Right lobe of liver (tissue), 4 donors: ENCODE measurements around the gene UBE3D.

Experiments
- CTCF ChIP-seq, 4 donors: fragments of 200-600 bp in 3 of 4; fragments of 450-650 bp in 1 of 4; IDR thresholded peaks; one replicate each; pipeline versions ENCODE4 v1.5.1 to v1.8.0; 2016 to 2022; ENCODE audit warnings: antibody characterized with exemption in 4 of 4, mild to moderate bottlenecking in 2 of 4
- POLR2A ChIP-seq: fragments of 450-650 bp; IDR thresholded peaks from one replicate; pipeline ENCODE4 v1.6.1; 2017; ENCODE audit warnings: antibody characterized with exemption, mild to moderate bottlenecking
- donor health status: DM: no; HTN: no; CAD: no.
- donor health status: DM: no; HTN: no; CAD: no.
- donor health status: DM: no; HTN: yes; CAD: no.

GRCh38 chr6:83068616-83069015 is 3.0 kb upstream of the UBE3D start:
- TF ChIP-seq CTCF (IDR thresholded peaks at IDR 0.05), result no peak
- no peak for TF ChIP-seq POLR2A
